GM23338 (cell line): ENCODE data around the gene ZFYVE28. TPM values are rescaled to one million over a fixed set of nuclear protein-coding genes. Genes with fewer than 3 reads are reported as not detected.

ENCODE experiments used
- ATAC-seq: fragments of 200-7000 bp; cut with Tn5 transposase; 3 replicates; pipeline ENCODE4 v1.9.1; 2020
- DNase-seq: peaks from one replicate; pipeline ENCODE4 v3.0.0-alpha.2; 2015; ENCODE audit warnings: low spot score
- H2AFZ ChIP-seq: fragments of 200-600 bp; sonication (generic); 2 replicates; pipeline ENCODE4 v1.8.0; 2016; ENCODE audit warnings: antibody characterized with exemption, mild to moderate bottlenecking, moderate library complexity
- H3F3A ChIP-seq: fragments of 200-600 bp; sonication (generic); replicated peaks from 2 replicates; pipeline ENCODE4 v1.8.0; 2017; ENCODE audit warnings: antibody characterized with exemption, mixed run types, low read depth
- H3K27ac ChIP-seq: fragments of 200-600 bp; sonication (generic); 2 replicates; pipeline ENCODE4 v1.6.1; 2016; ENCODE audit warnings: low read depth
- H3K27me3 ChIP-seq: fragments of 200-600 bp; sonication (generic); 2 replicates; pipeline ENCODE4 v1.8.0; 2016; ENCODE audit warnings: mild to moderate bottlenecking, mixed run types, moderate library complexity; ENCODE audit not compliant: insufficient read depth
- H3K36me3 ChIP-seq: fragments of 200-600 bp; sonication (generic); 2 replicates; pipeline ENCODE4 v1.8.0; 2016; ENCODE audit warnings: mild to moderate bottlenecking; ENCODE audit not compliant: insufficient read depth
- H3K4me1 ChIP-seq: fragments of 200-600 bp; sonication (generic); 2 replicates; pipeline ENCODE4 v1.8.0; 2016; ENCODE audit warnings: mild to moderate bottlenecking, moderate library complexity; ENCODE audit not compliant: insufficient read depth
- H3K4me2 ChIP-seq: fragments of 200-600 bp; sonication (generic); 2 replicates; pipeline ENCODE4 v1.7.1; 2017; ENCODE audit warnings: mixed run types
- H3K4me3 ChIP-seq: fragments of 200-600 bp; sonication (generic); 2 replicates; pipeline ENCODE4 v1.6.1; 2016; ENCODE audit warnings: mixed run types
- H3K79me2 ChIP-seq: fragments of 200-600 bp; sonication (generic); replicated peaks from 2 replicates; pipeline ENCODE4 v1.8.0; 2017; ENCODE audit warnings: mild to moderate bottlenecking; ENCODE audit not compliant: insufficient read depth
- H3K9me2 ChIP-seq: fragments of 200-600 bp; sonication (generic); 2 replicates; pipeline ENCODE4 v1.8.0; 2017; ENCODE audit not compliant: insufficient read depth
- H4K20me1 ChIP-seq: fragments of 200-600 bp; sonication (generic); replicated peaks from 2 replicates; pipeline ENCODE4 v1.8.0; 2017; ENCODE audit warnings: mild to moderate bottlenecking; ENCODE audit not compliant: insufficient read depth
- H3K27ac Mint-ChIP-seq: 2 replicates; pipeline ENCODE4 v1.8.0; 2020; ENCODE audit warnings: inconsistent platforms, mild to moderate bottlenecking, moderate library complexity, mixed read lengths
- H3K27me3 Mint-ChIP-seq: 3 replicates; pipeline ENCODE4 v1.8.0; 2022; ENCODE audit warnings: low read depth, mild to moderate bottlenecking, moderate library complexity, mixed read lengths, inconsistent platforms; ENCODE audit not compliant: insufficient read depth, poor library complexity
- H3K36me3 Mint-ChIP-seq: 3 replicates; pipeline ENCODE4 v1.8.0; 2021; ENCODE audit warnings: low read depth, mild to moderate bottlenecking, inconsistent platforms, moderate library complexity, mixed read lengths
- H3K4me1 Mint-ChIP-seq: 3 replicates; pipeline ENCODE4 v1.8.0; 2020; ENCODE audit warnings: mild to moderate bottlenecking, inconsistent platforms, mixed read lengths
- H3K4me3 Mint-ChIP-seq: 3 replicates; pipeline ENCODE4 v1.8.0; 2021; ENCODE audit warnings: moderate library complexity, mild to moderate bottlenecking, inconsistent platforms, mixed read lengths
- H3K9me3 Mint-ChIP-seq: 3 replicates; pipeline ENCODE4 v1.8.0; 2020; ENCODE audit warnings: moderate library complexity, mild to moderate bottlenecking, inconsistent platforms, mixed read lengths
- CREB1 ChIP-seq: fragments of 250-450 bp; sonication (Bioruptor Pico); IDR thresholded peaks from 2 replicates; pipeline ENCODE4 v1.5.0; 2020; ENCODE audit warnings: low read depth, mild to moderate bottlenecking, moderate library complexity
- EZH2 ChIP-seq: fragments of 200-600 bp; sonication (generic); IDR thresholded peaks from one replicate; pipeline ENCODE4 v1.8.0; 2017; ENCODE audit warnings: antibody characterized with exemption, mild to moderate bottlenecking, low read depth; ENCODE audit not compliant: unreplicated experiment
- NANOG ChIP-seq: IDR thresholded peaks from 2 replicates; pipeline ENCODE4 v1.6.1; 2016; ENCODE audit warnings: antibody characterized with exemption, borderline replicate concordance
- POLR2AphosphoS5 ChIP-seq: IDR thresholded peaks from 2 replicates; pipeline ENCODE4 v1.6.1; 2016; ENCODE audit warnings: antibody characterized with exemption, low read depth
- ZNF331 ChIP-seq: fragments of 250-450 bp; sonication (Bioruptor Pico); IDR thresholded peaks from 2 replicates; pipeline ENCODE4 v1.5.0; 2020; ENCODE audit warnings: low read depth, mild to moderate bottlenecking, moderate library complexity
- polyA plus RNA-seq: library from polyadenylated mRNA; unstranded; fragments of >200 nt; fragmentation: Nextera tagmentation; extraction: Ambion mirVana; gene quantifications from 2 replicates; pipeline ENCODE4 v1.2.1, GENCODE V29; 2016
- total RNA-seq: library from RNA; depleted of rRNA; stranded (reverse); fragments of >200 nt; shearing (Covaris generic); gene quantifications from 2 replicates; pipeline ENCODE4 v1.2.3, GENCODE V29; 2014
- TF ChIP-seq, protein P1 (sequence below): IDR thresholded peaks from one replicate; pipeline ENCODE4 v1.6.1; 2018; ENCODE audit warnings: antibody characterized with exemption; ENCODE audit not compliant: unreplicated experiment

The ZFYVE28 gene
- total and polyA plus RNA-seq, 2 experiments from 2014 or later = 2.6 to 4.6 TPM

DNA sequence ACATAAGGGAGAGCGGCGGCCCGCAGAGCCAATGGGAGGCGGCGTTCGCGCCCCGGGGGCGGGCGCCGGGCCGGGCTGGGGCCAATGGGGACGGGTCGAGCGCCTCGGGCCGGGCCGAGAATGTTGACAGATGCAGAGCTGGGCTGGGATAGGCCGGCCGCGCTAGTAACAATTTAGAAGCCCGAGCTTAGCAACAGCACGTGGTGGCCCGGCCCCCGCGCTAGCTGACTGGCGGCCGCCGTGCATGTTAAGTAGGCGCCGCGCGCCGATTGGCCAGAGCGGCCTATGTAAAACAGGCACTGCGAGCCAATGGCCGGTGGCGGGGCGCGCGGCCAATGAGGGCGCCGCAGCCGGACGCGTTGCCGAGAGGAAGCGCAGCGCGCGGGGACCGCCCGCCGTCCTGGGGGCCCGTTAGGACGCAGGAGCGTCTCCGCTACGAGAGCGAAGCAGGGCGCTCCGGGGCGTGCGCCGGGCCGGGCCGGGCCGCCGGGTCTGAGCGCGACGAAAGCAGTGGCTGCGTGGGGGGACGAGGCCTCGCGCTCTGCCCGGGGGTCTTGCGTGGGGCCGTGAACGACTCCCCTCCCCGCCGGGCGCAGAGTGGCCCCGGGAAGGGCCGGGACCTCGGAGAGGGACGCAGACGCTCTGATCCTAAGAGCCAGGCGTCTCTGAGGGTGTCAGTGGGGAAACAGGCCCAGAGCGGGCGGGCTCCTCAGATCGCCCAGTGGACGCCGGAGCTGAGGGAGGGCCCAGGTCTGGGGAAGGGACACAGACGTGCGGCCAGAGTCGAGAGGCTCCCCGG lies 156.1 kb downstream of the ZFYVE28 start:
- Mint-ChIP-seq H3K4me3 (peak overlapping the region; percentile 69), H3K4me1 (peaks cover 13% of the 10 kb centered on the region), H3K27ac (no peak overlapping the region), H3K36me3 (no peaks in the 10 kb centered on the region), H3K27me3 (peaks cover 6% of the 10 kb centered on the region), H3K9me3 (no peaks in the 10 kb centered on the region)
- Histone ChIP-seq H3K4me1 (no peaks in the 10 kb centered on the region), H3K4me2 (peak overlapping the region; percentile 89), H3K36me3 (no peaks in the 10 kb centered on the region), H4K20me1 (no peaks in the 10 kb centered on the region), H2AFZ (0 out of 2 replicates have a peak overlapping the region, but pooled peaks have one; percentile 38), H3K27ac (0 out of 2 replicates have a peak overlapping the region, but pooled peaks have one; percentile 63), H3F3A (no peaks in the 10 kb centered on the region), H3K79me2 (no peaks in the 10 kb centered on the region), H3K27me3 (0 out of 2 replicates have a peak, but pooled peaks cover 4% of the 10 kb centered on the region), H3K9me2 (no peaks in the 10 kb centered on the region), H3K4me3 (peak overlapping the region; percentile 69)
- DNase-seq = peak; percentile 99
- peak; percentile 91 for ATAC-seq
- TF ChIP-seq, protein P1, sequence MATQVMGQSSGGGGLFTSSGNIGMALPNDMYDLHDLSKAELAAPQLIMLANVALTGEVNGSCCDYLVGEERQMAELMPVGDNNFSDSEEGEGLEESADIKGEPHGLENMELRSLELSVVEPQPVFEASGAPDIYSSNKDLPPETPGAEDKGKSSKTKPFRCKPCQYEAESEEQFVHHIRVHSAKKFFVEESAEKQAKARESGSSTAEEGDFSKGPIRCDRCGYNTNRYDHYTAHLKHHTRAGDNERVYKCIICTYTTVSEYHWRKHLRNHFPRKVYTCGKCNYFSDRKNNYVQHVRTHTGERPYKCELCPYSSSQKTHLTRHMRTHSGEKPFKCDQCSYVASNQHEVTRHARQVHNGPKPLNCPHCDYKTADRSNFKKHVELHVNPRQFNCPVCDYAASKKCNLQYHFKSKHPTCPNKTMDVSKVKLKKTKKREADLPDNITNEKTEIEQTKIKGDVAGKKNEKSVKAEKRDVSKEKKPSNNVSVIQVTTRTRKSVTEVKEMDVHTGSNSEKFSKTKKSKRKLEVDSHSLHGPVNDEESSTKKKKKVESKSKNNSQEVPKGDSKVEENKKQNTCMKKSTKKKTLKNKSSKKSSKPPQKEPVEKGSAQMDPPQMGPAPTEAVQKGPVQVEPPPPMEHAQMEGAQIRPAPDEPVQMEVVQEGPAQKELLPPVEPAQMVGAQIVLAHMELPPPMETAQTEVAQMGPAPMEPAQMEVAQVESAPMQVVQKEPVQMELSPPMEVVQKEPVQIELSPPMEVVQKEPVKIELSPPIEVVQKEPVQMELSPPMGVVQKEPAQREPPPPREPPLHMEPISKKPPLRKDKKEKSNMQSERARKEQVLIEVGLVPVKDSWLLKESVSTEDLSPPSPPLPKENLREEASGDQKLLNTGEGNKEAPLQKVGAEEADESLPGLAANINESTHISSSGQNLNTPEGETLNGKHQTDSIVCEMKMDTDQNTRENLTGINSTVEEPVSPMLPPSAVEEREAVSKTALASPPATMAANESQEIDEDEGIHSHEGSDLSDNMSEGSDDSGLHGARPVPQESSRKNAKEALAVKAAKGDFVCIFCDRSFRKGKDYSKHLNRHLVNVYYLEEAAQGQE = no peak
- TF ChIP-seq POLR2AphosphoS5 = peak; percentile 85
- peak; percentile 48; the same call in 1 of the 2 replicates for TF ChIP-seq CREB1 (CRISPR knock-in tag)
- no peak for TF ChIP-seq EZH2
- no peak for TF ChIP-seq ZNF331 (CRISPR knock-in tag)

DNA sequence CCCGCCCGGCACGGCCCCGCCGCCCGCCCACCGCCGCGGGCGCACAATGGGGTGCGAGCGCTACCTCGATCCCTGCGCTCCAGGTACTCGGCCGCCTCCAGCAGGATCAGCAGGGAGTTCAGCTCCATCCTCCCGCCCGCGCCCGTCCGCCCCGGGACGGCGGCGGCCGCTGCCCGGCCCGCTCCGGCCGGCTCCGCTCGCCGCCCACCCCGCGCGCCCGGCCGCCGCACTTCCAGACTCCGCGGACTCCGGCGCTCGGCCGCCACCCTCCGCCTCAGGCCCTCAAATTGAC lies 156.6 kb downstream of the ZFYVE28 start, which contains the start of gene MXD4:
Gene MXD4, minus strand, starts transcription at position 257 of the 292 bp plus-strand sequence. Its CDS starts 129 bp downstream, at position 128.
- Mint-ChIP-seq H3K36me3 (no peaks in the 10 kb centered on the region), H3K4me3 (peak within 1 kb of the TSS; percentile 69), H3K27me3 (peaks cover 9% of the 10 kb centered on the region), H3K4me1 (peaks cover 13% of the 10 kb centered on the region), H3K27ac (no peak within 1 kb of the TSS), H3K9me3 (no peaks in the 10 kb centered on the region)
- Histone ChIP-seq H3K4me2 (peak within 1 kb of the TSS; percentile 89), H3K27me3 (0 out of 2 replicates have a peak, but pooled peaks cover 4% of the 10 kb centered on the region), H3K4me1 (no peaks in the 10 kb centered on the region), H3K27ac (0 out of 2 replicates have a peak within 1 kb of the TSS, but pooled peaks have one; percentile 63), H3K36me3 (no peaks in the 10 kb centered on the region), H2AFZ (0 out of 2 replicates have a peak within 1 kb of the TSS, but pooled peaks have one; percentile 63), H3K9me2 (no peaks in the 10 kb centered on the region), H3K79me2 (no peaks in the 10 kb centered on the region), H3K4me3 (peak within 1 kb of the TSS; percentile 77), H3F3A (no peaks in the 10 kb centered on the region), H4K20me1 (no peaks in the 10 kb centered on the region)
- TF ChIP-seq NANOG (no peak), POLR2AphosphoS5 (no peak)
- DNase-seq = no peak
- ATAC-seq = no peak
